Thoracic aorta (tissue), 2 donors: Measurements from ENCODE around the gene KRT78. TPM values are rescaled to one million over a fixed set of nuclear protein-coding genes. Genes with fewer than 3 reads are reported as not detected.

Experiments used
- ATAC-seq: fragments of 150-250 bp; one replicate; pipeline ENCODE4 v1.8.0; 2017; ENCODE audit warnings: low read depth; ENCODE audit not compliant: insufficient number of reproducible peaks, low FRiP score
- DNase-seq: peaks from one replicate; pipeline ENCODE4 v3.0.0-alpha.2; 2020; ENCODE audit warnings: low spot score
- H3K27ac ChIP-seq, 2 donors: fragments of 200-600 bp; sonication (generic); 1 replicate in 1 of 2; 2 replicates in 1 of 2; pipeline ENCODE4 v1.5.1; 2016; ENCODE audit warnings: mild to moderate bottlenecking in 2 of 2, moderate library complexity in 2 of 2
- H3K27me3 ChIP-seq: fragments of 200-600 bp; sonication (generic); replicated peaks from 2 replicates; pipeline ENCODE4 v1.6.0; 2016; ENCODE audit warnings: mild to moderate bottlenecking; ENCODE audit not compliant: insufficient read depth
- H3K36me3 ChIP-seq: fragments of 200-600 bp; sonication (generic); one replicate; pipeline ENCODE4 v1.5.1; 2016
- H3K4me1 ChIP-seq, 2 donors: fragments of 200-600 bp; sonication (generic); 1 replicate in 1 of 2; 2 replicates in 1 of 2; pipeline versions ENCODE4 v1.5.1 to v1.6.0; 2016; ENCODE audit warnings: low read depth in 2 of 2, mild to moderate bottlenecking in 1 of 2; ENCODE audit not compliant: control insufficient read depth in 1 of 2
- H3K4me3 ChIP-seq: fragments of 200-600 bp; sonication (generic); 2 replicates; pipeline ENCODE4 v1.5.1; 2016; ENCODE audit warnings: mild to moderate bottlenecking
- H3K9me3 ChIP-seq: fragments of 200-600 bp; sonication (generic); 2 replicates; pipeline ENCODE4 v1.5.1; 2016
- total RNA-seq, 2 donors: library from RNA; depleted of rRNA; stranded (reverse); fragments of >200 nt; gene quantifications; one replicate each; pipeline versions ENCODE4 v1.1.0 to v1.2.3, GENCODE V29; 2016
- TF ChIP-seq, protein P1 (sequence below): fragments of 200-600 bp; sonication (generic); IDR thresholded peaks from one replicate; pipeline ENCODE4 v1.5.1; 2019; ENCODE audit warnings: antibody characterized with exemption

Gene KRT78
- total RNA-seq, 2 donors from 2014 or later = not detected

- TF ChIP-seq, protein P1, sequence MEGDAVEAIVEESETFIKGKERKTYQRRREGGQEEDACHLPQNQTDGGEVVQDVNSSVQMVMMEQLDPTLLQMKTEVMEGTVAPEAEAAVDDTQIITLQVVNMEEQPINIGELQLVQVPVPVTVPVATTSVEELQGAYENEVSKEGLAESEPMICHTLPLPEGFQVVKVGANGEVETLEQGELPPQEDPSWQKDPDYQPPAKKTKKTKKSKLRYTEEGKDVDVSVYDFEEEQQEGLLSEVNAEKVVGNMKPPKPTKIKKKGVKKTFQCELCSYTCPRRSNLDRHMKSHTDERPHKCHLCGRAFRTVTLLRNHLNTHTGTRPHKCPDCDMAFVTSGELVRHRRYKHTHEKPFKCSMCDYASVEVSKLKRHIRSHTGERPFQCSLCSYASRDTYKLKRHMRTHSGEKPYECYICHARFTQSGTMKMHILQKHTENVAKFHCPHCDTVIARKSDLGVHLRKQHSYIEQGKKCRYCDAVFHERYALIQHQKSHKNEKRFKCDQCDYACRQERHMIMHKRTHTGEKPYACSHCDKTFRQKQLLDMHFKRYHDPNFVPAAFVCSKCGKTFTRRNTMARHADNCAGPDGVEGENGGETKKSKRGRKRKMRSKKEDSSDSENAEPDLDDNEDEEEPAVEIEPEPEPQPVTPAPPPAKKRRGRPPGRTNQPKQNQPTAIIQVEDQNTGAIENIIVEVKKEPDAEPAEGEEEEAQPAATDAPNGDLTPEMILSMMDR = no peak
- ATAC-seq = no peak
These were observed 59.0 kb downstream of the KRT78 start for GRCh38 chr12:52789637-52790426.

DNA sequence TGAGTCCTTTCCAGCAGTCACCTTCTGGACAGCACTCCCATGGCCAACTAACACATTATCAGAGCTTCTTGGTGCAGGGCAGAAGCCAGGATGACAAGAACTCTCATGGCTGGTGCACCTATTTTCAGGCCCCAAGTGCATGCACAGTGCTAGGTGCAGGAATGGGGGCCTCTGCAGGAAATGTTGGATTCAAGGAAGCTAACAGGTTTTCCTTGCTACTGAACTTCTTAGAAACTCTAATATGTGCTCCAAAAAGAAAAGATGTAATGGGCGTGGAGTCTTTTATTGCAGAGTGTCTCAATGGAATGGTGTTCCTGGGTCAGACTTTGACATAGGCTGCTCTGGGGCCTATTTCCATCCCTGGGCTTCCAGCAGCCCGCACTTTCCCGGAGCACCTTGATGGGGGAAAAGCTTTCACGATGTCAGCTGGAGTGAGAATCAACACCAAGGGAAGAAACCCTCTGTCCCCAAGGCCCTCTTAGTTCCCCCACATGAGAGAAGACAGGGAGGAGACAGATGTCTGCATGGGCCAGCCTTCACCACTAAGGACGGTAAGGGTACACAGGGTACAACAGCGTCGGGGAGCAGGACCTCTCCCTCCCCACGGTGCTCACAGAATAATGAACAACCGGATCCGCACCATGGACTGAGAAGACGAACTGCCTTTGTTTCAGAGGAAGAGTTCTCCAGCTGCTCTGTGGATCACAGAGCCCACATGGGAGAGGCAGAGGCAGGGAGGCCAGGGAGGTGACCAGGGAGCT is 59.7 kb downstream of the KRT78 start:
- Histone ChIP-seq H3K27ac (no peak overlapping the region), H3K9me3 (no peaks in the 10 kb centered on the region), H3K36me3 (no peaks in the 10 kb centered on the region), H3K4me1 (no peaks in the 10 kb centered on the region), H3K4me3 (no peak overlapping the region), H3K27me3 (no peaks in the 10 kb centered on the region)
- TF ChIP-seq, protein P1 = no peak
- ATAC-seq = no peak
- DNase-seq = no peak

More at GRCh38 chr12:52789637-52790426, 59.0 kb downstream of the KRT78 start:
- DNase-seq = no peak
- no peaks in the 10 kb centered on the region for H3K36me3 ChIP-seq
- H3K27ac ChIP-seq = no peak overlapping the region
- H3K27me3 ChIP-seq = no peaks in the 10 kb centered on the region
- H3K4me3 ChIP-seq = no peak overlapping the region
- H3K9me3 ChIP-seq = no peaks in the 10 kb centered on the region
- H3K4me1 ChIP-seq = no peaks in the 10 kb centered on the region

DNA sequence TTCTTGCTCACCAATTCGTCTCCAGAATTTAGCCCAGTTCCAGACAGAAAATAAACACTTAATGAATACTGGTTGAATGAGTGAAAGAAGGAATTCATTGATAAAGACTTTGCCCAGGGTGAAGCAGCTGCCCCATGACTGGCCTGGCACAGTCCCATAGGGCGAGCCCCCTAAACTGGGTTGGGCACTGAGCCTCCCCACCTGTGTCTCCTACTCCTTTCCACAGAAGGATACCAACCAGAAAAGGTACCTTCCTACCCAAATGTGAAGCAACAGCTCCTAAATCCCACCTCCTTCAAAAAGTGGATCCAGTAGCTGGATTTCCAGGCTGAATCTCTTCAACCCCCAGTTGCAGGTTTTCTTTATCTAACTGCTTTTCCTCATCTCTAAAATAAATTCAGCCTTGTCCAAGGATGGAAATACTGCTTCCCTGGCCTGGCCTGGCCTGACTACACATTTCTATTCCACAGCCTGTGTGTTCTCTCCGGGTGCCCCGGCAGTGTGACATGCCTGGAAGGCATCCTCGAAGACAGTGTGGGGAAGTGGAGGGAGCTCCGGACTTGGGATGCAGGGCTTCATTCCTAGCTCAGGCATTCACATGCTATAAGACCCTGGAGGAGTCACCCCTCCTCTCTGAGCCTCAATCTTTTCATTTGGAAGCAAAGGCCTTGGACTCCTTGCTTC is 60.5 kb downstream of the KRT78 start:
- H3K27me3 ChIP-seq = no peaks in the 10 kb centered on the region
- no peak for DNase-seq
- TF ChIP-seq, protein P1 = no peak

More for the DNA sequence above, 60.5 kb downstream of the KRT78 start:
- Histone ChIP-seq H3K4me1 (no peaks in the 10 kb centered on the region), H3K4me3 (no peak overlapping the region), H3K36me3 (no peaks in the 10 kb centered on the region), H3K27ac (no peak overlapping the region), H3K9me3 (no peaks in the 10 kb centered on the region)
- no peak for ATAC-seq

Other genes with a start within 250 kb of the KRT78 start
- gene KRT72, start 247.5 kb downstream of the KRT78 start, total RNA-seq = not detected
- not detected for gene KRT73, start 230.4 kb downstream of the KRT78 start, total RNA-seq
- gene KRT2, start 196.8 kb downstream of the KRT78 start, total RNA-seq = 1 to 10 TPM in 1 of 2 donors, not detected in 1; 1.4 TPM
- gene KRT1, start 168.6 kb downstream of the KRT78 start, total RNA-seq = 1 to 10 TPM in 1 of 2 donors, not detected in 1; 3.5 TPM
- under 1 TPM in 1 of 2 donors, not detected in 1; 0.41 TPM for gene KRT77, start 145.5 kb downstream of the KRT78 start, total RNA-seq
- gene KRT76, start 71.6 kb downstream of the KRT78 start, total RNA-seq = not detected
- not detected for gene KRT3, start 52.9 kb downstream of the KRT78 start, total RNA-seq
- not detected for gene KRT4, start 34.9 kb downstream of the KRT78 start, total RNA-seq
- gene KRT79, start 14.7 kb downstream of the KRT78 start, total RNA-seq = not detected
- 100 to 1,000 TPM; 130 to 175 TPM for gene KRT8, start 56.1 kb upstream of the KRT78 start, total RNA-seq
- 10 to 100 TPM; 21.5 to 38.3 TPM for gene KRT18, start 100.1 kb upstream of the KRT78 start, total RNA-seq
- 100 to 1,000 TPM; 279 to 338 TPM for gene EIF4B, start 157.5 kb upstream of the KRT78 start, total RNA-seq
- 100 to 1,000 TPM; 292 to 307 TPM for gene TNS2, start 201.1 kb upstream of the KRT78 start, total RNA-seq
- gene SPRYD3, start 230.4 kb upstream of the KRT78 start, total RNA-seq = 10 to 100 TPM; 68.0 to 94.8 TPM
- 1,000 to 10,000 TPM; 1,999 to 2,150 TPM for gene IGFBP6, start 248.7 kb upstream of the KRT78 start, total RNA-seq